HuH-7 (cell line): ENCODE measurements around the gene LRRC3.

Experiments
- DNase-seq: peaks from one replicate; pipeline ENCODE4 v3.0.0; 2011; ENCODE audit warnings: low spot score

Gene LRRC3

GRCh38 chr21:44423941-44424607 is 31.2 kb upstream of the LRRC3 start:
- DNase-seq = no peak

- DNase-seq = no peak
These were observed 30.6 kb upstream of the LRRC3 start for GRCh38 chr21:44424608-44425306.

- no peak for DNase-seq
These were observed 29.9 kb upstream of the LRRC3 start for GRCh38 chr21:44425307-44425894.

GRCh38 chr21:44425895-44426662 is 29.2 kb upstream of the LRRC3 start:
- no peak for DNase-seq

GRCh38 chr21:44426663-44427191 is 28.6 kb upstream of the LRRC3 start:
- no peak for DNase-seq

GRCh38 chr21:44427241-44428120 is 27.8 kb upstream of the LRRC3 start:
- no peak for DNase-seq

GRCh38 chr21:44428281-44428960 is 26.9 kb upstream of the LRRC3 start:
- DNase-seq = peak; percentile 54

- DNase-seq = no peak
These were observed 25.4 kb upstream of the LRRC3 start for GRCh38 chr21:44429894-44430293.

- no peak for DNase-seq
These were observed 24.0 kb upstream of the LRRC3 start for GRCh38 chr21:44431300-44431699.

- DNase-seq = no peak
These were observed 22.2 kb upstream of the LRRC3 start for GRCh38 chr21:44432841-44433790.

GRCh38 chr21:44433791-44434567 is 21.3 kb upstream of the LRRC3 start:
- no peak for DNase-seq

- DNase-seq = no peak
These were observed 20.8 kb upstream of the LRRC3 start for GRCh38 chr21:44434568-44434925.

GRCh38 chr21:44434936-44435635 is 20.2 kb upstream of the LRRC3 start:
- no peak for DNase-seq

- DNase-seq = no peak
These were observed 19.1 kb upstream of the LRRC3 start for GRCh38 chr21:44436111-44436611.

- DNase-seq = no peak
These were observed 18.4 kb upstream of the LRRC3 start for GRCh38 chr21:44436958-44437357.

- DNase-seq = no peak
These were observed 18.0 kb upstream of the LRRC3 start for GRCh38 chr21:44437371-44437695.

GRCh38 chr21:44437696-44438431 is 17.4 kb upstream of the LRRC3 start:
- DNase-seq = no peak
